Activated CD8-positive, alpha-beta memory T cell treated with anti-CD3 and anti-CD28 coated beads, Interleukin-2, amount 50 U/mL, for 24 hours (primary cell): ENCODE measurements around the gene CDC42.

Source experiments
- DNase-seq: peaks from one replicate; pipeline ENCODE4 v3.0.0-alpha.2; 2020; ENCODE audit errors: extremely low read depth

CDC42 gene

DNA sequence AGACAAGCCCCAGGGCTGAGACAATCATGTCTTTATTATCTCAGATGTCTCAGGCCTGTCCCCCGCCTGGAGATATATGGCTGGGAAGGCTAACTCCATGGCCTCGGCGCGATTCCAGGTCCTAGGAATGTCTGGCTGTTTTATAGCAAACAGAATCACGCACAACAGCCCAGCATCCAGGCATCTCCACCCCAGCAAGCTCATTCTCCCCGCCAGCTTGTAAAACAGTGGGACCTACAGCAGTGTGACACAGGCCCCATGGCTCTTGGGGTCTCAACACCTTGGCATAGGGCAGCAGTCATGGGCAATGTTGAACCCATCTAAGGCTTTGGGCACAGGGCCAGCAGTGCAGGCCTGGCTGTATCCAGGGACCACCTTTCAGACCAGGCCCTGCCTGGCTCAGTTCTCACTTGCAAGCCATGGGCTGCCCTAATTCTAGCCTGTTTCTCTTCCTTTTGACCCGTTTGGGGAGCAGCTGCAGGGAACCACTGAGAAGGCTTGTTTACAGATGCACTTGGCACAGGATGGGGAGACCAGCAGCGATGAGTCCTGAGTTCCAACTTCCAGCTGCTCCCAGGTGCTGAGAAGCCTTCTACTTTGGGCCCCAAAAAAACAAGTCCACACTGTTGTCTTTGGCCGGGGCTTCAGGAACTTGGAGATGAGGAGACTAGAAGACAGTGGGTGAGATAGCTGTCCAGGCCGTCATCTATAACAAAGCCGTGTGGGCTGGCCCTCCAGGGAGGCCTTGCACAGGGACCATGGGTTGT, 56.0 kb downstream of the CDC42 start:
- no peak for DNase-seq

DNA sequence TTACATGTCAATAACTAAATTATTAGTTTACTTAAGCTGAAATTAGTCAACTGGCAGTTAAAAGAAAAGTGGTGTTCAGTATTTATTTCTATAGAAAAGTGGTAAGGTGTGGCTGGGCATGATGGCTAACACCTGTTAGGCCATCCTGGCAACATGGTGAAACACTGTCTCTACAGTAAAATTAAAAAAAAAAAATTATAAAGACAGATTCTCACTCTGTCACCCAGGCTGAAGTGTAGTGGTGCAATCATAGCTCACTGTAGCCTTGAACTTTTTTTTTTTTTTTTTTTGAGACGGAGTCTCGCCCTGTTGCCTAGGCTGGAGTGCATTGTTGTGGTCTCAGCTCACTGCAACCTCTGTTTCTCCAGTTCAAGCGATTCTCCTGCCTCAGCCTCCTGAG, 57.5 kb downstream of the CDC42 start:
- no peak for DNase-seq

DNA sequence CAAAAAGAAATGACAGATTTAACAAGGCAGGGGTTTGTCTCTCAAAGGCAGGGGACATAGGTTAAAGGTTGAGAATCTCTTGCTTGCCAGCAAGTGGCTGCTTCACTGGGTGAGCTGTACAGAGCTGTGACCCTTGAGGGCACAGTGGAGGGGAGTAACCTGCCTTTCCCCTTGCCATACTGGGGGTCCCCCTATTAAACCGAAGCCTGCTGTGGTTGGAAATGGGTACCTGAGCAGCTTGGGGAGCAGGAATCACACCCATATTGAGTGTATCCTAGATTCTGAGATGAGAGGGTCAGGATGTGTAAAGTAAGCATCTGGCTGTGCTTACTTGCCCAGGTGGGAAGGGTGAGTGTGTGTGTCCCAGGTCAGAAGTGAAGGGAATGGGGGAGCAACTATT, 58.6 kb downstream of the CDC42 start:
- DNase-seq, result no peak

DNA sequence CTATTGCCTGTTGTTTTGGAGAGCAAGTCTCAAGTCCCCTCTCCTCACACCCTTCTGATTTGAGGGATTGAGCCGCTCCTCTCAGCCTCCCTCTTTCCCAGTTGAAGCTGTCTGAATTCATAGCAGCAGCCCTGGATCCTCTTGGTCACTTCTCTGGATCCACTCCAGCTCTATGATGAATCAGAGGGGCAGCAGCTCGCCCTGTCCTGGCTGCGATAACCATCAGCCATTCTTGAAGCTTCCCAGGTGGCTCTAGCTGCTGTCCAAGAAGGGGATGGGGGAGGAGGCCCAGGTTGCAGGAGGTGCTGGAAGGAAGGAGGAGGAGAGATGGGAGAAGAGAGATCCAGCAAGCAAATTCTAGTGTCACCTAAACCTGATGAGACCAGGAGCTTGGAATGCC, 59.1 kb downstream of the CDC42 start:
- no peak for DNase-seq

DNA sequence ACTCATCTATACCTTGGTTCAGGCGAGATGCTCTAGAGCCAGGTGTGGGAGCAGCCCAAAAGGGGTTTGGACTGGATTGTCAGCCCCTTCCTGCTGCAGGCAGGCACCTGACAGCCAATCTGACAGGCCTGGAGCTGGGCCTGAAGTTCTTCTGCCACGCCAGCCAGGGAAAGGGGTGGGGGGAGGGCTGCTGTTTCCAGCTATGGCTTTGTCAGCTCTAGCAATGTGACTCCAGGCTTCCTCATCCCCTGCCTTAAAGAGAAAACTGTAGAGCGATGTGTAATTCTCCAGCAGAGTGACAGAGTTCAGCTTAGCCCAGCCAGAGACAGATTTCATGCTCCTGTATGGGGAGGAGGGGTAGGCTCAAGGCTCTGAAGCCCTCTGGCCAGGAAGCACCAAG, 60.0 kb downstream of the CDC42 start:
- DNase-seq, result no peak

DNA sequence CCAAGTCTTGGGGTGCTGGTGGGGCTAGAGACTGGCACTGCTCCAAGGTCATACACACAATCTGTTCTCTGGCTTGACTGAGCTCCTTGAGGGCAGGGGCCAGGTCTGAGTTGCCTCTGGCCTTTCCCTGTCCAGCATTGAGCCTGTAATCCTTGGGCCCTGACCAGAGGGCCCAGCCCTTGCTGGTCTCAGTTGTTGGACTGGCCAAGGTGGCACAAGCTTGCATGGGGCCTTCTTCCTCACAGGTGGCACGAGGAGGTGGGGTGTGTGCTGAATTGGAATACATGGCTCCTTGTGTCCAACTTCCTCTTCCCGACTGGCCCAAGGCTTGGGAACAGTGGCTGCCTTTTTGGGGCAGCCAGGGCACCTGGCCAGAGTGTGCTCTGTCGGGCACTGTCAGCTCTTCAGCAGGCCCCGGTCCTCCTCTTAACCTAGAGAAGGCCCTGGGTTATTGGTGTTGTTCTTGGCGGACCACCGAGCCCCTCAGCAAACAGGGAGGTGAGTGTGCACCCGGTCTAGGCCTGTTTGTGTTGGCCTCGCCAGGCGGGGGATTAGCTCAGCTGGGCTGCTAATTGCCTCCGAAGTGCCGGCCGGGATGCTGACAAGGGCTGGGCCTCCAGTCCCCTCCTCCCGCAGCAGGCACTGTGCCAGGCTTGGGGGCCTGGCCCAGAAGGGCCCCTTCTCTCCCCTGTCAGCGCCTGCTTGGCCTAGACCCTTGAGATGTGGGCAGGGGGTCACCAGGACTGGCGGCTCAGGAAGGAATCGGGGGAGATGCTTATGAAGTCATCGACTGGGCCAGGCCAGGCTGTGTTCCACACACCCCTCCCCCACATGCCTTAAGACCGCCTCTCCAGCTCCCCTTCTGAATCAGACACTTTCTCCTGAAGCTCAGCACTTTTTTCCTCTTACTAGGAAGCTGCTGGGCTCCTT, 61.8 kb downstream of the CDC42 start:
- DNase-seq, result no peak

DNA sequence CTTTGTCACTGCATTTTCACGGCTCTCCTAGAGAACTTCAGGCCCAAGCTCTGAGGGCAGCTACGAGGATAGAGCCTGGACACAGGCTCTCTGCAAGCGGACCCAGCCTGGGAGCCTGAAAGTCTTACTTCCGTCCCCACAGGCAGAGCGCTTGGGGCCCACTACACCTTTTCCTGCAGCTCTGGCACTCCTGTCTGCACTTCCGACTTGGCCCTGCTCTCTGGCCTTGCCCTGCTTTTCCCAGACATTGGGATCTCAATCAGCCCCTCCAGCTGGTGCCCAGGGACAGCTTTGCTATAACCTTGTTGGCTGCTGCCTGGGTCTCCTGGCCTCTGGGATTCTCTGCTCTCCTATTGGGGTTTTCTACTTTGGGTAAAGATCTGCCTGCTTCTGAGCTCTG, 62.8 kb downstream of the CDC42 start:
- no peak for DNase-seq

DNA sequence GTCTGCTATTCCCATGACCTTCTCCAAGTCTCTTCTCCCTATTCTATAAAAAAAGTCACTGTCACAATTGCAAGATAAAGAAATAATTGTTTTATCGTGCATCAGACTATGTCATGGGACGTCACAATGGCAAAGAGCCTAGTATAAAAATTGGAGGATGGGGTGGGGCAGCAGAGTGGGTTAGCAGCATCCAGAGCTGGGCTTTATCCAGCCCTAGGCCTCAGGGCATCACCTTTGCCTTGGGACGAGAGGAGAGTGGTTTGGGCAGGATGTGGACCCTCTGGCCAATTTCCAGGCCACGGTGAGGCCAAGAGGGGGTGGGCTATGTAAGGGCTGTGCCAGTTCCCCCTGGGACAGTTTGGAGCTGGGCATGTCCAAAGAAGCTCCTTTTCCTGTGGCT, 64.7 kb downstream of the CDC42 start:
- no peak for DNase-seq

DNA sequence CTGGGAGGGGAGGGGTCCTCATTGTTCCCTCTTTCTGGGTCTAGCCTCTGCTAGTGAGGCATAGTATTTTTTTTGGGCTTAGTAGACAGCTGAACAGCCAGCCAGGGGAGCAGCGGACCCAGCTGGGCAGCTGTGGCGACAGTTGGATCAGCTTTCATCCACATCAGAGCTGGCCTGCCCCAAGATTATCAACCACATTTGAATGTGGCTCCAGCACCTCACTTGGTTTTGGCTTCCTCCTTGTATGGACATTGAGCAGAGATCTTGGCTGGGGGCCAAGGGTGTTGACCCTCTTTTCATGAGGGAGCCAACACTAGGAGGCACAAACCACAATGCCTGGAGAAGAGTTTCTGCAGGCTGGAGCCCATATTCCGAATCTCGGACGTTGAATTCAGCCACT, 65.3 kb downstream of the CDC42 start:
- no peak for DNase-seq

DNA sequence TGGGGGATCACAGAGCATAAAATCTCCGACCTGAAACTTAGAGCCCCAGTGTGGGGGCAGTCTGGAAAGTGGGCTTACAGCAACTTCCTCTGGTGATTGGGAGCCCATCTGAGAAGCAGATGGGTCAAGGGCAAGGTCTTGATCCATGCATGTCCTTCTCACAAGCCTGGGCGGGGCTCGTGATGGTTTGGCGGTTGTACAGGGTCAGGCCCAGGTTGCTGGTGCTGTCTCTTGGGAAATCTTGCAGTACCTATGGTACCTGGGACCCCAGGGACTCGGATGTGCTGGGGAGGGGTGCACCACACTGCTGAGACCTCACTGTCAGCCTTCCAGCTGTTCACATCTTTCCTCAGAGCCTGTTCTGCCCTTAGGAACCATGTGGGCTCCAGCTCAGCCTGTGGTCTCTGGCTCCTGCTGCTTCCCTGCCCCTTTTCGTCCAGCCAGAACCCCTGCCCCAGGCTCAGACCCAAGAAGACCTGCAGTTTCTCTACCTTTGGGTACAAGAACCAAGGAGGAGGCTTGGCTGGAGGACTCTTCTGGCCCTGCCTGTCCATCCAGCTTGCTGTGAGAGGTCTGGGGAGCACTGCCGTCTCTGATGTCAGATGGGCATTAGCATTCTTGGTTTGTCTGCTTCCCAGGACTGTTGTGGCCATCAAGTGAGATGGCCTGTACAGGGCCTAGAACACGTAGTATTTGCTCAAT, 65.9 kb downstream of the CDC42 start:
- no peak for DNase-seq

DNA sequence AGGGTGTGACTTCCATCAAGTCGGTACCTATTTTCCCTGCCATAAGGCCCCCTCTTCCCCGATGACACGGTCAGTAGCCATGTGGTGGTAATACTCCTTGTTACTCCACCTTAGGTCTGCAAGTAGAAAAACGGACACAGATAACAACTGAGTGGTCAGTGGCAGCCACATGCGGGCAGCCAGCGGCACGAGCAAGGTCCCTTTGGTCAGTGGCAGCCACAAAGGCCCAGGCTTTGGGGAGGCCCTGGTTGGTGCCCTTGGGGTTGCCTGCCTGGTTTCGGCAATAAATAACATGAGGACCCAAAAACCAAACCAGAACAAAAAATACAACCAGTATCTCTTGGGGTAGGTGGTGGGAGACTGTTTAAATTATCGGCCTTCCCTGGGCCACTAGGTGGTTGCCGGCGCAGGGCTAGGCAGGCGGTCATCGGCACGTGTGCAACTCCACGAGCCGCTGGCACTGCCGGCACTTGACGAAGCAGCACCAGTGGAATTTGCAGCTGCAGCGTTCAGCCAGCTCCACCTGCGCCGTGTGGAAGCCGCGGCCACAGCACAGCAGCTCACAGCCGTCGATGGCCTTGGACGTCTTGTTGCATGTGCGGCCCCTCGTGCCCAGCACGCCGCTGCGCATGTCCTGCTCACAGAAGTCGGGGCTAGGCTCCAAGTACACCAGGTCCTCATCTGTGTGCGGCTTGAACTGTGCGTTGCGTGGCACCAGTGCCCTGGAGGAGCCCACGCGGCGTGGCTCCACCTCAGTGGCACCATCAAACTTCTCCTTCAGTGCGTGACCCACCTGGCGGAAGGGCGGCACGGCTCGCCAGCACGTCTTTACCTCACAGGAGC, 67.3 kb downstream of the CDC42 start:
- no peak for DNase-seq

DNA sequence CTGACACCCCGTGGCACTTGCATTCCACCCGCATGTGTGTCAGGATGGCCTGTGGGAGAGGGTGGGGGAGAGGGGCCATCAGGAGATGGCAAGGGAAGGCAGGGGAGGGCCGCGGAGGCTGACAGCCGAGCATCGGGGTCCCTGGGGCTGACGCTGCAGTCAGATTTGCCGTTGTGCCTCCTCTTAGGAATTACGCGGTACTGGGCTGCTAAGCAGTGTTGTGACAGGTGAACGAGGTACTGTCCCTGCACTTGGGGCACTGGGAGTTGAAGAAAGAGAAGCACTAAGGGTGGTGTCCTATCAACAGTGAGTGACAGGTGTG, 67.9 kb downstream of the CDC42 start:
- DNase-seq, result no peak

DNA sequence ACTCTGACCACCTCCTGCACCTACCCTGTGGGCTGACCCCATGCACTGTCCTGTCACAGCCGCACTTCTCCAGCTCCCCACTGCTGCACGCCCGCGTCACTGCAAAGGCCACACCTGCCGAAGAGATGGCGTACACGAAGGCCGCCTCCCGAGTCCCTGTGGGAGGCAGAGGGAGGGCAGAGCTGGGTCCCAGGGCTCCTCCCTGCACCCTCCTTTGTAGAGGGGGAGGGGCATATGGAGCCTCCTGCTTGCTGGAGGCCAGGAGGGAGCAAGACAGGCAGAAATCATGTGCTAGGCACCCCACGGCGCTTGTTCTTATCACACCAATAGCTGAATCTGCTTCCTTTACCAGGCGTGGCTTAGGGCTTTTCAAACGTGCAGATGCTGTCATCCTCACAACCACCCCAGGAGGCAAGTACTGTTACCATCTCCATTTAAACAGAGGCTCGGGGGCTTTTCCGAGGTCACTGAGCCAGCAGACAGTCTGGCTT, 69.0 kb downstream of the CDC42 start:
- no peak for DNase-seq

DNA sequence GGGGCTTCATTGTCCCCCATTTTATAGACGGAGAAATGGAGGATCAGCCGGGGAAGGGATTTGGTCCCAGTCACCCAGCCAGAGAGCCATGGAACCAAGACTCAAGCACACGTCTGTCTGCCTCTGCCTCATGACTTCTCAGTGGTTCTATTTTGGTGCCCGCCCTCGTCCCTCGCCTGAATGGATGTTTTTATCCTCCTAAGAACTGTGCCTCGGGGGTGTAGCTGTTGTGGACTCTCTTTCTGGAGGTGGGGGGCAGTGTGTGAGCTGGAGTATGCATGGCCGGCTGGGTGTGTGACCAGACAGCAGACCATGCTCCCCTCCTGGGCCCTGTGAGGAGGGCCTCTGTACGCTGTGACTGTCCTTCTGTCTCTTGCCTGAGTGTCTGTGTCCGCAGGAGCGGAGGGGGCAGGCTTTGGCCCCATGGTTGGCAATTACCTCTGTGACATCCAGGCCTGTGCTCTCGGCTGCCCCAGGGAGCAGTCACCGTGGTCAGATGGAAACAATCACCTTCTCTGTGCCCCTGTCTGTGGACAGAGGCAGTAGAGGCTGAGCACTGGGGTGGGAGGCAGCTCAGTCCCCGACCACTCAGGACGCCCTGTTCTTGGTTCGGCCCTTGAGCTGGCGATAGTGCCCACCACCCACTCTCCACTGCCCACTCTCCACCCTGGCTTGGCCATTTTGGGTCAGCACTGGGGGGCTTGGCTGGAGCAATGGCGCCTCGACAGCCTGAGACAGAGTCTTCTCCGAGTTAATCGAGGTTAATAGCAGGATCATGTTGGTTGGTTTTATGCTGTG, 70.0 kb downstream of the CDC42 start:
- DNase-seq, result no peak

DNA sequence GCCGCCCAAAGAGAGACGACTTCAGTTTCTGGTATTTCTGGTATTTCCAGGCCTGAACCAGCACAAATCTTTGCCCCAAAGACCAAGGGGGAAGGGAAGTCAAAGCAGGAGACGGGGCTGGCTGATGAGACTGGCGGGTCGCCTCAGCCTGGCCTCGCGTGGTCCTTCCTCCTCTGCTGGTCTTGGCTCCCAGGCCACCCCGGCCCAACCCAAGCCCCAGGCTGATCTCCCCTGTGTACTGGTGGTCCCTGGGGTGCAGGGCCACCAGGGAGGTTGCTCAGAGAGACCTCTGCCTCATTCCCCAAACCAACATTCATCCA, 70.5 kb downstream of the CDC42 start:
- DNase-seq, result no peak

DNA sequence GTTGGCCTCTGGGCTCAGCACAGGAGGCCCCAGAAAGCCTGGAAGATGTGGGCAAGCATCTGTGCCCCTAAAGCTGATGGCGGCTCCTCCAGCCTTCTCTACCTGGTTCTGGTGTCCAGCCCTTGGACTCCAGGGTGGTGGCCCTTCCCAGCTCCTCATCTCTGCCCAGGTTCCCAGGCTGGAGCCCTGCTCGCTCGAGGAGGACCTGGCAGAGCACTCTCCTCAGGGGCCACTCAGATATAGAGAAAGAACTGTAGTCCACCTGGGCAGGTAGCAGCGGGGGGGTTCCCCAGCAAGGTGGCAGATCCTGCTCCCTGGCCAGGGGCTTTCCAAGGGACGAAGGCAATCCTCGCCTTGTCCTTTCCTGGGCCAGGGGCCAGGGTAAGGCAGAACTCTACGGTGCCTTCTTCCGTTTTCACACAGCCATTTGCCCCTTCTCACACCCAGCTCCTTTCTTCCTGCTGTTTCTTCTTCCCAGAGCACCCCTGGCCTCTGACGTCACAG, 71.4 kb downstream of the CDC42 start:
- no peak for DNase-seq

DNA sequence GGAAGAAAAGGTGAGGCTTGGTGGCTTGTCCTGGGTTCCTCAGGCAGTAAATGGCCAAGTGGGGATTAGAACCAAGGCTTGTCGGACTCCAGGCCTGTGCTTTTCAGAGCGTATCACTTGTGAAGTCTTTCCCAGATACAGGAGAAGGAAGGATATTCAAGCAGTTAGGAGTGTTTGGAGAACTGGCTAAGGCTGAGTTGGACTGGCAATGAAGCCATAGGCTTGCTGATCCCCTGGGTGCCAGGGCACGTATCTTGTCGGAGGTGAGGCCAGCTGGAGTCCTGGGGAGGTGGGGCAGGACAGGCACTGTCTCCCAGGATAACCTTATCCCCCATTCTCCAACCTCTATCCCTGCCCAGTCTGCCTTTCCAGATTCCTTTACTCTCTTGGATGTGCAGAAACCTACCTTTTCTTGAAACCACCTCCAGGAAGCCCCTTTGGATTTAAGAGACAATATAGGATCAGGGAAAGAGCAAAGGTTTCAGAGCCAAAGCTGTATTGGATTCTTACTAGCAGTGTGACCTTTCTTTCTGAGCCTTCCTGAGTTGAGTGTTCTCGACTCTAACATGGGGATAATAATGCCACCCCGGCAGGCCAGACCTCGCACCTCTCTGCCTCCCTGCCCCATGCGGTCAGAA, 72.2 kb downstream of the CDC42 start:
- no peak for DNase-seq

DNA sequence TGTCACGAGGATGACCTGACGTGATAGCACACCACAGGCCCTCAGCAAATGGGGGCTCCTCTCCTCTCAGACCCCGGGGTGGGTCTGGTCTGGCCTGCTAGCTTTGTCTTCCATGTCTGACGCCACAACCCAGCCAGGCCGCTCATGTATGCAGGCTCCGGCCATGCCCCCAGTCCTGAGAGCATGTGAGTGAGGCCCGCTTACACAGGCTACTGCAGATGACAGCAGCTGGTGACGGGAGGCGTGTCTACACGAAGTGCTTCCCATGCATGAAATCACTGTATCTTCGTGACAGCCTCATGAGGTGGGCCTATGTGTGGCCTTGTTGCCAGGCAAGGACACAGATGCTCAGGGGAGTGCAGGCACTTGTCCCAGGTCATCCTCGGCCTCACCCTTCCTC, 74.0 kb downstream of the CDC42 start:
- DNase-seq, result no peak

DNA sequence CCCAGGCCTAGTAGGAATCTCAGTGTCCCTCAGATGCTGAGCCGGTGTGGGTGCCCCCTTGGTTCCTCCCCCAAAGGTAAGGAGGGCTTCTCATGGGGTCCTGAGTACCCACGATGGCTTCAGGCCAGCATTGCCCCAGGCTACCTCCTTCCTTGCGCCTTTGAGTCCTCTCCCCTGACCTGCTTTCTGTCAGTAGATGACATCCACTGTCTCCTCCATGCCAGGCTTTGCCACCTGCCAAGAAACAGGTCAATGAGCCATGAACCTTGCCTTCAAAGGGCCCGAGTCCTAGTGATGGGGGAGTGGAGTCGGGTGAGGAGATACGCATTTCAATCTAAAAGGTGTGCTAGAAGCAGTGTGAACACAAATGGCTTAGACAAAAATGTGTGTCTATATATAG, 74.7 kb downstream of the CDC42 start:
- DNase-seq, result no peak

DNA sequence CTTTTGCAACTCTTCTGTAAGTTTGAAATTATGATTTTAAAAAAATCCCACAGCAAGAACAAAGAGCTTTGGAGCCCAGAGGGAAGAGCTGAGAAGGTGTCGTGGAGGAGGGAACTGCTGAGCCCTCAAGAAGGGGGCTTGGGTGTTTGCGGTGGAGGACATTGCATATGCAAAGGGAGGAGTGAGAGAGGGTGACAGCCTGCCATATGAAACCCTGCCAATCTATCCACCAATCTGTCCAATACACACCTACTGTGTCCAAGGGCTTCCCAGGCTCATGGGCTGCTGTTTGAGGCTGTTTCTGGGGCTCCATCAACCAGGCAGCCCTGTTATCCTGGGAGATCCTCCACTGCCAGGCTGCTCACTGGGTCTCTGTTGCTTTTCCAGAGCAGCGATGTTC, 75.2 kb downstream of the CDC42 start:
- DNase-seq, result no peak
